Calu3 (cell line): Measurements from ENCODE around the gene UNC13C. TPM values are rescaled to one million over a fixed set of nuclear protein-coding genes. Genes with fewer than 3 reads are reported as not detected.

ENCODE experiments used
- BruUV-seq: library from RNA; stranded (reverse); fragments of 400-500 nt; replicated peaks from 2 replicates; lab custom pipeline; 2021; lab: Mats Ljungman, UMichigan
- CTCF ChIA-PET: fragments of 300-600 bp; sonication (Branson Sonifier 250); formaldehyde crosslinking; loops from one replicate; lab custom pipeline; 2022; ENCODE audit warnings: antibody characterized with exemption; lab: Charles Lee
- DNase-seq: peaks from one replicate; pipeline ENCODE4 v3.0.0; 2022
- H3K27ac Mint-ChIP-seq: one replicate; pipeline ENCODE4 v1.8.0; 2022; ENCODE audit warnings: mixed read lengths; ENCODE audit not compliant: unreplicated experiment
- H3K27me3 Mint-ChIP-seq: one replicate; pipeline ENCODE4 v1.8.0; 2022; ENCODE audit warnings: mixed read lengths; ENCODE audit not compliant: unreplicated experiment
- H3K36me3 Mint-ChIP-seq: one replicate; pipeline ENCODE4 v1.8.0; 2022; ENCODE audit warnings: mild to moderate bottlenecking, moderate library complexity, mixed read lengths; ENCODE audit not compliant: insufficient read depth, unreplicated experiment
- H3K4me1 Mint-ChIP-seq: one replicate; pipeline ENCODE4 v1.8.0; 2022; ENCODE audit warnings: mild to moderate bottlenecking, low read depth, mixed read lengths; ENCODE audit not compliant: unreplicated experiment
- H3K4me3 Mint-ChIP-seq: one replicate; pipeline ENCODE4 v1.8.0; 2022; ENCODE audit warnings: mild to moderate bottlenecking, low read depth, moderate library complexity, mixed read lengths; ENCODE audit not compliant: unreplicated experiment
- H3K9me3 Mint-ChIP-seq: one replicate; pipeline ENCODE4 v1.8.0; 2022; ENCODE audit warnings: low read depth, mixed read lengths; ENCODE audit not compliant: unreplicated experiment
- intact Hi-C: fragments of 100-400 bp; cut with micrococcal nuclease; formaldehyde crosslinking; loops from one replicate; pipeline ENCODE4 v1.10.0; 2022; ENCODE audit not compliant: unreplicated experiment
- total RNA-seq: library from RNA; stranded (reverse); gene quantifications from 2 replicates; pipeline ENCODE4 v1.2.3, GENCODE V29; 2022
- TF ChIP-seq, protein P1 (sequence below): fragments of 200-600 bp; IDR thresholded peaks from one replicate; pipeline ENCODE4 v1.8.0; 2022; ENCODE audit warnings: antibody characterized with exemption; ENCODE audit not compliant: unreplicated experiment

The UNC13C gene
- total RNA-seq, 1 experiment from 2014 or later = 0.38 TPM

DNA sequence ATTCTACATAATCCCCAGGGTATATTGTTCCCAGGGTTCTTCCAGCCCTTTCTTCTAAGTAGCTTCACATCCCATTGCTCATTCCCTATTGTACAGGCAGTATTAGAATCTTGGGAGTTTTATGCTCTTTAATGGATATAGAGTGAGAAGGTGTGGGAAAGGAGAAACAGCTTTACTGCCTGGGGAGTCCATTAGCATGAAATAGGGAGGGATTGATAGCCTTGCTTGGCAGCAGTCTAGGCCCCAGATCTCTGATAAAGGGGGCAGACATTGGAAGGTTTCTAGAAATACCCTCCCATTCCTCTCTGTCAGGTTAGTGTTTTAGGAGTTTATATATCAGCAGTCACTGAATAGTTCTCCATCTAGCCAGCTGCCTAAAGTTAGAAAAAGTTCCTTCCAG is 334.3 kb downstream of the UNC13C start:
- no peak for DNase-seq
- no peaks in the 10 kb centered on the region for H3K27me3 Mint-ChIP-seq
- BruUV-seq = no TSS peak
- H3K4me1 Mint-ChIP-seq = no peaks in the 10 kb centered on the region
- no peak overlapping the region for H3K4me3 Mint-ChIP-seq
- H3K36me3 Mint-ChIP-seq = no peaks in the 10 kb centered on the region
- TF ChIP-seq, protein P1, sequence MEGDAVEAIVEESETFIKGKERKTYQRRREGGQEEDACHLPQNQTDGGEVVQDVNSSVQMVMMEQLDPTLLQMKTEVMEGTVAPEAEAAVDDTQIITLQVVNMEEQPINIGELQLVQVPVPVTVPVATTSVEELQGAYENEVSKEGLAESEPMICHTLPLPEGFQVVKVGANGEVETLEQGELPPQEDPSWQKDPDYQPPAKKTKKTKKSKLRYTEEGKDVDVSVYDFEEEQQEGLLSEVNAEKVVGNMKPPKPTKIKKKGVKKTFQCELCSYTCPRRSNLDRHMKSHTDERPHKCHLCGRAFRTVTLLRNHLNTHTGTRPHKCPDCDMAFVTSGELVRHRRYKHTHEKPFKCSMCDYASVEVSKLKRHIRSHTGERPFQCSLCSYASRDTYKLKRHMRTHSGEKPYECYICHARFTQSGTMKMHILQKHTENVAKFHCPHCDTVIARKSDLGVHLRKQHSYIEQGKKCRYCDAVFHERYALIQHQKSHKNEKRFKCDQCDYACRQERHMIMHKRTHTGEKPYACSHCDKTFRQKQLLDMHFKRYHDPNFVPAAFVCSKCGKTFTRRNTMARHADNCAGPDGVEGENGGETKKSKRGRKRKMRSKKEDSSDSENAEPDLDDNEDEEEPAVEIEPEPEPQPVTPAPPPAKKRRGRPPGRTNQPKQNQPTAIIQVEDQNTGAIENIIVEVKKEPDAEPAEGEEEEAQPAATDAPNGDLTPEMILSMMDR = no peak
- intact Hi-C loops = no loop called here
- peaks cover 17% of the 10 kb centered on the region for H3K9me3 Mint-ChIP-seq
- CTCF ChIA-PET = no interaction called here
- no peak overlapping the region for H3K27ac Mint-ChIP-seq

GRCh38 chr15:54321426-54321825 is 343.2 kb downstream of the UNC13C start:
- Mint-ChIP-seq H3K4me3 (no peak overlapping the region), H3K36me3 (no peaks in the 10 kb centered on the region), H3K27me3 (no peaks in the 10 kb centered on the region), H3K4me1 (no peaks in the 10 kb centered on the region), H3K27ac (no peak overlapping the region), H3K9me3 (peaks cover 14% of the 10 kb centered on the region)
- CTCF ChIA-PET = no interaction called here
- BruUV-seq = no TSS peak
- TF ChIP-seq, protein P1 = no peak
- no peak for DNase-seq
- intact Hi-C loops = no loop called here

GRCh38 chr15:54322341-54322740 is 344.1 kb downstream of the UNC13C start:
- CTCF ChIA-PET = no interaction called here
- TF ChIP-seq, protein P1 = no peak
- intact Hi-C loops = no loop called here
- Mint-ChIP-seq H3K36me3 (no peaks in the 10 kb centered on the region), H3K4me1 (no peaks in the 10 kb centered on the region), H3K4me3 (no peak overlapping the region), H3K9me3 (peaks cover 13% of the 10 kb centered on the region), H3K27me3 (no peaks in the 10 kb centered on the region), H3K27ac (no peak overlapping the region)
- no TSS peak for BruUV-seq
- no peak for DNase-seq

DNA sequence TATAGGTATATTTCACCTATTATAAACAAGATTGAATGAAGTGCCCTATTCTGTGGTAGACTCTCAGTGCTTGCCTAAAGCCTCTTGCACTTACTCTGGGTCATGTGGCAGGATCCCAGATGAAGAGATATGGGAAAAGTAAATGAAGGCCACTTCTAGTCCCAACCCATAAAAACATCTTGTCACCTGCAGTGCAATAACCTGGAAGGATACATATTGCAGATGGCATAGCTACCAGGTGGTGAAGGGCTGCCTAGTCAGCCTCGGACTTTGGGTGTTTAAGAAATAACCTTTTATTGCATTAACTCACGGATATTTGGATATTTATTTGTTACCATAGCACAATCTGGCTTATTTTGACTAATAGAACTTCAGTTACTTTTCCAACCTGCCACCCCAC is 367.1 kb downstream of the UNC13C start:
- intact Hi-C loops = no loop called here
- no TSS peak for BruUV-seq
- Mint-ChIP-seq H3K36me3 (peaks cover 4% of the 10 kb centered on the region), H3K4me3 (no peak overlapping the region), H3K27ac (no peak overlapping the region), H3K4me1 (no peaks in the 10 kb centered on the region), H3K9me3 (peaks cover 17% of the 10 kb centered on the region), H3K27me3 (no peaks in the 10 kb centered on the region)
- DNase-seq = no peak
- CTCF ChIA-PET = no interaction called here
- TF ChIP-seq, protein P1 = no peak

- peaks cover 15% of the 10 kb centered on the region for H3K9me3 Mint-ChIP-seq
- peaks cover 4% of the 10 kb centered on the region for H3K36me3 Mint-ChIP-seq
- TF ChIP-seq, protein P1 = no peak
- intact Hi-C loops = no loop called here
- H3K27me3 Mint-ChIP-seq = no peaks in the 10 kb centered on the region
- H3K4me3 Mint-ChIP-seq = no peak overlapping the region
- no peak for DNase-seq
- no TSS peak for BruUV-seq
- no peak overlapping the region for H3K27ac Mint-ChIP-seq
- H3K4me1 Mint-ChIP-seq = no peaks in the 10 kb centered on the region
- CTCF ChIA-PET = no interaction called here
Measured at GRCh38 chr15:54345827-54346226, 367.6 kb downstream of the UNC13C start.
